Esophagus muscularis mucosa (tissue), 4 donors: ENCODE data around the gene PIEZO1. TPM values are rescaled to one million over a fixed set of nuclear protein-coding genes. Genes with fewer than 3 reads are reported as not detected.

Experiments used
- DNase-seq: peaks from one replicate; pipeline ENCODE4 v3.0.0-alpha.2; 2017; ENCODE audit errors: extremely low spot score
- H3K27ac ChIP-seq, 4 donors: fragments of 200-600 bp; sonication (generic); replicated peaks in 1 of 4; 1 replicate in 3 of 4; 2 replicates in 1 of 4; pipeline ENCODE4 v1.5.1; 2016 to 2019; ENCODE audit warnings: mild to moderate bottlenecking in 1 of 4
- H3K27me3 ChIP-seq, 4 donors: fragments of 200-600 bp; sonication (generic); one replicate each; pipeline versions ENCODE4 v1.5.1 to v1.6.0; 2016 to 2019
- H3K36me3 ChIP-seq, 4 donors: fragments of 200-600 bp; sonication (generic); one replicate each; pipeline ENCODE4 v1.5.1; 2016 to 2019
- H3K4me1 ChIP-seq, 4 donors: fragments of 200-600 bp; sonication (generic); one replicate each; pipeline ENCODE4 v1.5.1; 2016 to 2019
- H3K4me3 ChIP-seq, 4 donors: fragments of 200-600 bp; sonication (generic); 1 replicate in 2 of 4; 2 replicates in 2 of 4; pipeline ENCODE4 v1.5.1; 2016 to 2019; ENCODE audit warnings: mild to moderate bottlenecking in 4 of 4, moderate library complexity in 1 of 4
- H3K9me3 ChIP-seq, 4 donors: fragments of 200-600 bp; sonication (generic); 1 replicate in 3 of 4; 2 replicates in 1 of 4; pipeline ENCODE4 v1.5.1; 2016 to 2019
- CTCF ChIP-seq, 3 experiments: fragments of 200-600 bp in 2 of 3; fragments of 450-650 bp in 1 of 3; sonication (generic) in 2 of 3; IDR thresholded peaks; one replicate each; pipeline ENCODE4 v1.5.1; 2017 to 2019; ENCODE audit warnings: antibody characterized with exemption in 3 of 3, mild to moderate bottlenecking in 2 of 3, moderate library complexity in 1 of 3
- EP300 ChIP-seq: sonication (generic); formaldehyde crosslinking; IDR thresholded peaks from one replicate; pipeline ENCODE4 v1.6.1; 2017; ENCODE audit warnings: antibody characterized with exemption
- POLR2A ChIP-seq: fragments of 450-650 bp; IDR thresholded peaks from one replicate; pipeline ENCODE4 v1.6.1; 2017; ENCODE audit warnings: antibody characterized with exemption, moderate library complexity, mild to moderate bottlenecking, low read depth
- POLR2AphosphoS5 ChIP-seq, 2 donors: sonication (generic); formaldehyde crosslinking; IDR thresholded peaks; one replicate each; pipeline ENCODE4 v1.6.1; 2017; ENCODE audit warnings: antibody characterized with exemption in 2 of 2
- WGBS: methylation state at CpG from one replicate; pipeline ENCODE4 v1.1.5; 2018; 5-methylcytosine and 5-hydroxymethylcytosine counted together
- intact Hi-C: fragments of 100-400 bp; cut with DNase I; formaldehyde crosslinking; loops from one replicate; pipeline ENCODE4 v1.15.1; 2023
- total RNA-seq, 4 donors: library from RNA; depleted of rRNA; stranded (reverse); fragments of >200 nt; gene quantifications; one replicate each; pipeline versions ENCODE4 v1.1.0 to v1.2.1, GENCODE V29; 2016

PIEZO1 gene
- total RNA-seq, 4 donors from 2014 or later = 140 to 298 (median 182) TPM

DNA sequence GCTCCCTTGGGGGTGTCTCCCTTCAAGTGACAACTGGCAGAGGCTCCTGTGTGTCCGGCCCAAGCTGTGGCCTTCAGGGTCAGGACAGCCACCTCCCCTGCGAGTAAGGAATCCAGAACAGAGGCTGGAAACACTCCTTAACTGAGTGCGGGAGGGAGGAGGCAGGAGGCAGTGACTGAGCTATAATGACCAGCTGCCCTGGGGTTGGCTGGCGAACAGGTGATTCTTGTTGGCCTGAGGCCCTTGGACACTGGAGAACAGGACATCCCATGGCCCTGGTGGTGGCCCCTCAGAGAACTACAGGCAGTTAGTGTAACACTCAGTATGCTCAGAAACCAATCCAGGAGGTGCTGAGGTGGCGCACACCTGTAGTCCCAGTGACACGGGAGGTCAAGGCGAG lies 89.3 kb downstream of the PIEZO1 start:
- Histone ChIP-seq H3K4me1 (peaks cover 5 to 12% (median 10%) of the 10 kb centered on the region in 4 donors), H3K36me3 (peaks cover 19 to 59% (median 50%) of the 10 kb centered on the region in 4 donors), H3K4me3 (no peak overlapping the region), H3K9me3 (no peaks in the 10 kb centered on the region), H3K27me3 (peaks cover 0 to 25% (median under 1%) of the 10 kb centered on the region in 4 donors), H3K27ac (no peak overlapping the region)
- no peak for DNase-seq
- intact Hi-C loops = no loop called here
- 89% methylated on average over 7 of the region's 7 CpGs for WGBS
- TF ChIP-seq POLR2A (no peak), EP300 (no peak), CTCF (IDR thresholded peaks at IDR 0.05) (no peak), POLR2AphosphoS5 (IDR thresholded peaks at IDR 0.05) (no peak)

DNA sequence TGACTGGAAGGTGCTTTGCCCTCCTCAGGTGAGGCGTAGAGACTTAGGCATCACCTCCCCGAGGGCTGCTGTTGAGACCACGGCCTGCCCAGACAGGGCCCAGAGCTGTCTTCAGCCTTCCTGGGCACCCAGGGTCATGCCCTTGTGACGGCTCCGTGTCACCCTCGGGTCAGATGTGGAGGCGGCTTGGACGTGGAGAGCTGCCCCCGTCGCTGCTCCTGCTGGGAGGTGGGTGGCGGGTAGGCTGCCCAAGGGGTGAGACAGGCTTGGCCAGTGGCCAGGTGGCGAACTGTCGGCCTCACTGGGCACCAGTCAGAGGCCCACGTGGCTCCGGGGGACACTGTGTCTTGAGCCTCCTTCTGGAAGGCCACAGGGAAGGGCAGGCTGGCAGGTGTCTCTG lies 89.8 kb downstream of the PIEZO1 start:
- intact Hi-C loops = no loop called here
- peaks cover 0 to 7% (median 5%) of the 10 kb centered on the region in 4 donors for H3K4me1 ChIP-seq
- no peak overlapping the region for H3K4me3 ChIP-seq
- H3K27me3 ChIP-seq = peaks cover 0 to 30% (median 4%) of the 10 kb centered on the region in 4 donors
- TF ChIP-seq POLR2A (no peak), POLR2AphosphoS5 (IDR thresholded peaks at IDR 0.05) (no peak), EP300 (no peak), CTCF (IDR thresholded peaks at IDR 0.05) (no peak)
- no peak overlapping the region for H3K27ac ChIP-seq
- H3K9me3 ChIP-seq = no peaks in the 10 kb centered on the region
- WGBS = no CpG with 5 or more reads among the region's 15 CpGs
- peaks cover 19 to 53% (median 47%) of the 10 kb centered on the region in 4 donors for H3K36me3 ChIP-seq
- no peak for DNase-seq

GRCh38 chr16:88694221-88695087 lies 90.6 kb downstream of the PIEZO1 start:
- 93% methylated on average over 14 of the region's 37 CpGs for WGBS
- intact Hi-C loops = no loop called here
- Histone ChIP-seq H3K4me1 (peaks cover 0 to 4% (median 0%) of the 10 kb centered on the region in 4 donors), H3K4me3 (no peak overlapping the region), H3K27me3 (peaks cover 0 to 38% (median 9%) of the 10 kb centered on the region in 4 donors), H3K27ac (no peak overlapping the region), H3K36me3 (peaks cover 19 to 46% (median 40%) of the 10 kb centered on the region in 4 donors), H3K9me3 (no peaks in the 10 kb centered on the region)
- DNase-seq = no peak
- no peak for TF ChIP-seq POLR2A

DNA sequence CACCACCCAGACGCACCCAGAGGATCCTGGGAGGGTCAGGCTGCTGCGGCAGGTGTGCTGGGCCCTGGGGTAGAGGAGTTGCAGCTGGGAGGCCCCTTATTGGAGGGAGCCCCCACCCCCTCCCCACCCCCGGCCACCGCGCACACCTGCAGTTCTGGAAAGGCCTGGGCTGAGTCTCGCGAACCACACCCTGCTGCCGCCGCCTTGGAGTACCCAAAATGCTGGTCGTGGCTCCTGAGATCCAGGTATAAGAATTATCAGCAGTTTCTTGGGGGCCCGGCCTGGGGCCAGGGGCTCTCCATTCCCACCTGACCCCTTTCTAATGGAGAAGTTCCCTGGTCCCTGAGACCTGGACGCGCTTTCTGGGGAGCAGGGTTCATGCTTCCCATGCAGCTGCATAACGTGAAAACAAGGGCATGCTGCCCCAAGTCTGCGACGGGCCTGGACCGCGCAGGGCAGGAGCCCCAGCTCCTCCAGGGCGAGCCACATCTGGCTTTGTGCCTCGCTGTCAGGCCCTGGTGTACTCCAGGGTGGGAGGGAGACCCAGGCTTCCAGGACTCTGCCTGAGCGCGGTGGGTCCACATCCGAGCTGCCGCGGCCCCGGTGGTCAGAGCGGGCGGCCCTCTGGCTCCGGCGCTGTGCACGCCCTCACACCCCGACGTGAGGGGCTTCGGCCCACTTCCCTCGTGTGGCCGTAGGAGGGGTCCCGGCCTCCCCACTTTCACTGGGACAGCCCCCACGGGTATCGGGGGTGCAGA lies 91.4 kb downstream of the PIEZO1 start:
- 93% methylated on average over 20 of the region's 39 CpGs for WGBS
- intact Hi-C loops = no loop called here

More for the DNA sequence above, 91.4 kb downstream of the PIEZO1 start:
- DNase-seq = no peak
- no peak for TF ChIP-seq POLR2AphosphoS5 (IDR thresholded peaks at IDR 0.05)
- TF ChIP-seq EP300 = no peak
- TF ChIP-seq POLR2A = no peak
- TF ChIP-seq CTCF (IDR thresholded peaks at IDR 0.05) = no peak
- Histone ChIP-seq H3K27ac (no peak overlapping the region), H3K27me3 (peaks cover 0 to 47% (median 17%) of the 10 kb centered on the region in 4 donors), H3K4me1 (peaks cover 0 to 4% (median under 1%) of the 10 kb centered on the region in 4 donors), H3K4me3 (no peak overlapping the region), H3K36me3 (peaks cover 18 to 37% (median 31%) of the 10 kb centered on the region in 4 donors), H3K9me3 (no peaks in the 10 kb centered on the region)
